ENCODE results near the gene SLC35B4. TPM values are rescaled to one million over a fixed set of nuclear protein-coding genes. Genes with fewer than 3 reads are reported as not detected.
"Not testable (repeated sequence)": the region's sequence is repeated elsewhere in the genome, so short reads cannot be mapped to it uniquely, and the experiment has no call there.

The SLC35B4 gene
- total and polyA plus RNA-seq, 2 experiments from 2014 or later: 13.7 to 18.8 TPM

- 74% methylated on average over 10 of the region's 10 CpGs for WGBS (ENCODE audit: low lambda C conversion rate, missing lambda C conversion rate)
- DNase-seq (ENCODE audit: low spot score): peak; percentile 66
- Histone ChIP-seq H3K9me3 (ENCODE audit: low read depth) (no peaks in the 10 kb centered on the region), H3K9me2 (replicated peaks; ENCODE audit: insufficient read depth) (no peaks in the 10 kb centered on the region), H3K4me3 (no peak overlapping the region), H3K79me2 (no peaks in the 10 kb centered on the region), H3K27ac (peak overlapping the region; percentile 20), H3K4me2 (no peak overlapping the region), H3K27me3 (no peaks in the 10 kb centered on the region), H2AFZ (no peak overlapping the region), H3K36me3 (replicated peaks; ENCODE audit: insufficient read depth, low read depth) (no peaks in the 10 kb centered on the region), H4K20me1 (ENCODE audit: insufficient read depth, poor library complexity, severe bottlenecking) (no peaks in the 10 kb centered on the region), H3K4me1 (ENCODE audit: insufficient read depth) (peaks cover 3% of the 10 kb centered on the region)
- TF ChIP-seq EZH2phosphoT487 (IDR thresholded peaks at IDR 0.05; ENCODE audit: low read depth, severe bottlenecking, unreplicated experiment) (no peak), CTCF (IDR thresholded peaks at IDR 0.05; ENCODE audit: poor library complexity) (no peak), EZH2 (IDR thresholded peaks at IDR 0.05; ENCODE audit: borderline replicate concordance) (no peak)
Observed at GRCh38 chr7:134298902-134299683, 17.6 kb downstream of the SLC35B4 start.

- H3K9me3 ChIP-seq (ENCODE audit: low read depth): no peaks in the 10 kb centered on the region
Observed at GRCh38 chr7:134297489-134297888, 19.2 kb downstream of the SLC35B4 start.

GRCh38 chr7:134295982-134296381, 20.7 kb downstream of the SLC35B4 start:
- H3K4me3 ChIP-seq; H3K4me2 ChIP-seq; H4K20me1 ChIP-seq (ENCODE audit: insufficient read depth, poor library complexity, severe bottlenecking); H3K79me2 ChIP-seq; H2AFZ ChIP-seq; H3K9me2 ChIP-seq (replicated peaks; ENCODE audit: insufficient read depth); H3K36me3 ChIP-seq (replicated peaks; ENCODE audit: insufficient read depth, low read depth); H3K27ac ChIP-seq; H3K4me1 ChIP-seq (ENCODE audit: insufficient read depth); DNase-seq (ENCODE audit: low spot score); H3K27me3 ChIP-seq; H3K9me3 ChIP-seq (ENCODE audit: low read depth): not testable (repeated sequence)
- 90% methylated on average over 7 of the region's 7 CpGs for WGBS (ENCODE audit: low lambda C conversion rate, missing lambda C conversion rate)

More at GRCh38 chr7:134297489-134297888, 19.2 kb downstream of the SLC35B4 start:
- Histone ChIP-seq H3K4me2 (no peak overlapping the region), H3K27me3 (no peaks in the 10 kb centered on the region), H2AFZ (no peak overlapping the region), H3K79me2 (no peaks in the 10 kb centered on the region), H3K4me3 (no peak overlapping the region), H3K27ac (no peak overlapping the region), H4K20me1 (ENCODE audit: insufficient read depth, poor library complexity, severe bottlenecking) (no peaks in the 10 kb centered on the region), H3K36me3 (replicated peaks; ENCODE audit: insufficient read depth, low read depth) (no peaks in the 10 kb centered on the region), H3K9me2 (replicated peaks; ENCODE audit: insufficient read depth) (no peaks in the 10 kb centered on the region), H3K4me1 (ENCODE audit: insufficient read depth) (peaks cover 3% of the 10 kb centered on the region)
- TF ChIP-seq EZH2phosphoT487 (IDR thresholded peaks at IDR 0.05; ENCODE audit: low read depth, severe bottlenecking, unreplicated experiment): no peak
- 96% methylated on average over 2 of the region's 2 CpGs for WGBS (ENCODE audit: low lambda C conversion rate, missing lambda C conversion rate)
- no peak for DNase-seq (ENCODE audit: low spot score)

GRCh38 chr7:134293002-134293740, 23.6 kb downstream of the SLC35B4 start:
- H3K27me3 ChIP-seq: no peaks in the 10 kb centered on the region
- H3K4me3 ChIP-seq: no peak overlapping the region
- H3K4me1 ChIP-seq (ENCODE audit: insufficient read depth): peaks cover 8% of the 10 kb centered on the region
- no peaks in the 10 kb centered on the region for H3K9me2 ChIP-seq (replicated peaks; ENCODE audit: insufficient read depth)
- H3K79me2 ChIP-seq: no peaks in the 10 kb centered on the region
- WGBS (ENCODE audit: low lambda C conversion rate, missing lambda C conversion rate): 79% methylated on average over 12 of the region's 12 CpGs
- no peaks in the 10 kb centered on the region for H4K20me1 ChIP-seq (ENCODE audit: insufficient read depth, poor library complexity, severe bottlenecking)
- H3K4me2 ChIP-seq: peak overlapping the region; percentile 34
- no peaks in the 10 kb centered on the region for H3K9me3 ChIP-seq (ENCODE audit: low read depth)
- peak; percentile 53 for DNase-seq (ENCODE audit: low spot score)
- TF ChIP-seq EZH2 (IDR thresholded peaks at IDR 0.05; ENCODE audit: borderline replicate concordance) (no peak), CTCF (IDR thresholded peaks at IDR 0.05; ENCODE audit: poor library complexity) (no peak), EZH2phosphoT487 (IDR thresholded peaks at IDR 0.05; ENCODE audit: low read depth, severe bottlenecking, unreplicated experiment) (peak; percentile 45)
- H3K27ac ChIP-seq: peak overlapping the region; percentile 17
- H3K36me3 ChIP-seq (replicated peaks; ENCODE audit: insufficient read depth, low read depth): no peaks in the 10 kb centered on the region
- no peak overlapping the region for H2AFZ ChIP-seq
